Measurements from ENCODE around the gene SNX5. TPM values are rescaled to one million over a fixed set of nuclear protein-coding genes. Genes with fewer than 3 reads are reported as not detected.
A peak's percentile ranks its signal among the peaks of the same experiment; 100 is the strongest.

SNX5 gene
- total and polyA plus RNA-seq, 2 donors (not counting 1 experiment from before 2014, with no cell fraction given), result 97.8 to 128 TPM

DNA sequence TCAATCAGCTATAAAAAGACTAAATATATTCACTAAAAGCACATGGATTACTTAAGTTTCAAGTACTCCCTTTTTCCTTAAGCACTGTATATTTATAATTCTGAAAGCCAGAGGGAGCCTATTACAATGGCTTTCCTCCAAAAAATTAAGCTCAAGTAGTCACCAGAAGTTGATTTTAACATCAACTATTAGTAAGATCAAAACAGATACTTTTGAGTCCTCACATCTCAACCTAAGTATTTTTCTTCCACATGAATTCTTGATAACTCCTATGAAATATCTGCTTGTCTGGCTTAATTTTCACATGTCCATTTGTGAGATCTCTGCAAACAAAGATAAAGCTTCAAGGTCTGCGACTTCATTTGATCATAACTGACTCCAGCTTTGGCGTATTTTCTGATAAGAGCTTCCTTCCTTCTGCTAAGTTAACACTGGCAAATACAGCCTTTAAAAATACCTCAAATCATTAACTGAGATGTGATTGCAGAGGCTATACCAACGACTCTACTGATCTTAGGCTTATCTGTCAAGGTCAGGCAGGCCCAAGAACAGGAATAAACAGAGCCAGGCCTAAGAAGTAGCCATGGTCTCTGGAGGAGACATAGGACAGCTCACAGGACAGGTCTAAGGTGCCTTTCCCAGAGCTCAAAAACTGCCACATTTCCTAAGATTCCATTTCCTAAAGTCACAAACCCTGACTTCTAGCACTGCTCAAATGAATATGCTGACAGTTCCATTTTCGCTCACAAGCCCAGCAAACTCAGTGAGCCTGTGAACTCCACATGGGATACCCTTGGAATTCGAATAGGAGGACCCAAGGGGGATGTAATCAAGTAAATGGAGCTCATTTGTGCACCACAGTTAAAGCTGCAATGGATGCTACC is 10.0 kb downstream of the SNX5 start:
- no peak for DNase-seq
- CTCF ChIA-PET, result interaction anchor here (0.7 to 6.0 kb wide), 8 partner anchors 10 to 276 kb away, joined by 3 to 46 read pairs (median 4); partner anchors contain the start of genes MGME1, RRBP1 and SNX5

More for the DNA sequence above, 10.0 kb downstream of the SNX5 start:
- POLR2A ChIA-PET, result interaction anchor here (0.7 to 1.2 kb wide), 2 partner anchors 8 to 10 kb away, joined by 3 read pairs; partner anchors contain the start of gene SNX5
- ATAC-seq (ENCODE audit: low read depth), result no peak
- Histone ChIP-seq H3K4me3 (ENCODE audit: control extremely low read depth in 1 of 5, extremely low read depth in 1 of 5, insufficient read depth in 1 of 5, low read depth in 2 of 5, low read length in 4 of 5) (peak overlapping the region in 1 of 5 experiments; percentile 22), H3K9ac (ENCODE audit: low read length) (peak overlapping the region; percentile 27), H3K36me3 (replicated peaks in 1 of 2; ENCODE audit: control extremely low read depth in 1 of 2, control insufficient read depth in 1 of 2, extremely low read depth in 1 of 2, insufficient read depth in 2 of 2, low read length in 1 of 2) (peaks cover 0 to 34% of the 10 kb centered on the region in 2 experiments), H3K79me2 (ENCODE audit: control insufficient read depth, insufficient read depth, low read length) (peaks cover 100% of the 10 kb centered on the region), H3K4me2 (replicated peaks; ENCODE audit: low read depth, low read length, poor library complexity, severe bottlenecking) (peak overlapping the region; percentile 48), H3K9me3 (ENCODE audit: control extremely low read depth in 1 of 3, control insufficient read depth in 2 of 3, insufficient read depth in 1 of 3, low read length in 2 of 3) (peaks cover 0 to 11% (median 0%) of the 10 kb centered on the region in 3 donors), H3K4me1 (ENCODE audit: control insufficient read depth in 2 of 2, insufficient read depth in 2 of 2, low read length in 2 of 2) (peaks cover 88 to 96% of the 10 kb centered on the region in 2 donors), H2AFZ (ENCODE audit: insufficient read depth, low read depth, low read length, poor library complexity, severe bottlenecking) (peak overlapping the region; percentile 12), H3K27ac (ENCODE audit: low read length in 2 of 2) (peak overlapping the region; percentile 4 to 77), H3K27me3 (replicated peaks in 1 of 4; ENCODE audit: control extremely low read depth in 1 of 4, control insufficient read depth in 3 of 4, insufficient read depth in 4 of 4, low read length in 3 of 4) (no peaks in the 10 kb centered on the region), H4K20me1 (ENCODE audit: control insufficient read depth, insufficient read depth, low read length, poor library complexity, severe bottlenecking) (peaks cover 4% of the 10 kb centered on the region)
- H3K27ac Mint-ChIP-seq, result peak overlapping the region; percentile 86
- WGBS (ENCODE audit: insufficient coverage), result 15% methylated on average over 3 of the region's 5 CpGs
- no peak for TF ChIP-seq CTCF (IDR thresholded peaks at IDR 0.05)
- no peaks in the 10 kb centered on the region for H3K27me3 Mint-ChIP-seq
- no peaks in the 10 kb centered on the region for H3K9me3 Mint-ChIP-seq (ENCODE audit: insufficient read depth)
- intact Hi-C loops (cut with micrococcal nuclease), result loop anchor here (5.0 kb wide), 1 partner anchor 39 kb away; no protein-coding TSS in a partner anchor
- peak overlapping the region; percentile 77 for H3K4me3 Mint-ChIP-seq
- H3K4me1 Mint-ChIP-seq, result peaks cover 91% of the 10 kb centered on the region
